Measurements from ENCODE around the gene AGPAT3. TPM values are rescaled to one million over a fixed set of nuclear protein-coding genes. Genes with fewer than 3 reads are reported as not detected.
"Not testable (repeated sequence)": the region's sequence is repeated elsewhere in the genome, so short reads cannot be mapped to it uniquely, and the experiment has no call there.

The AGPAT3 gene
- total RNA-seq, 1 donor from 2014 or later, result 51.5 TPM

GRCh38 chr21:43879348-43880110 is 14.5 kb downstream of the AGPAT3 start:
- DNase-seq (ENCODE audit: low spot score), result no peak
- intact Hi-C loops (cut with DNase I), result no loop called here

GRCh38 chr21:43880111-43880985 is 15.3 kb downstream of the AGPAT3 start:
- DNase-seq (ENCODE audit: low spot score), result no peak
- intact Hi-C loops (cut with DNase I), result no loop called here

GRCh38 chr21:43881283-43881682 is 16.3 kb downstream of the AGPAT3 start:
- DNase-seq (ENCODE audit: low spot score), result no peak
- intact Hi-C loops (cut with DNase I), result no loop called here

- no peak for DNase-seq (ENCODE audit: low spot score)
- intact Hi-C loops (cut with DNase I), result no loop called here
Measured at GRCh38 chr21:43881935-43882334, 16.9 kb downstream of the AGPAT3 start.

GRCh38 chr21:43882952-43883545 is 18.0 kb downstream of the AGPAT3 start:
- intact Hi-C loops (cut with DNase I), result no loop called here

GRCh38 chr21:43884012-43884860 is 19.2 kb downstream of the AGPAT3 start:
- no peak for DNase-seq (ENCODE audit: low spot score)
- intact Hi-C loops (cut with DNase I), result no loop called here

More at GRCh38 chr21:43882952-43883545, 18.0 kb downstream of the AGPAT3 start:
- DNase-seq (ENCODE audit: low spot score), result no peak

- intact Hi-C loops (cut with DNase I), result no loop called here
- no peak for DNase-seq (ENCODE audit: low spot score)
Measured at GRCh38 chr21:43884861-43885417, 19.9 kb downstream of the AGPAT3 start.

- DNase-seq (ENCODE audit: low spot score), result no peak
- intact Hi-C loops (cut with DNase I), result no loop called here
Measured at GRCh38 chr21:43885721-43886120, 20.7 kb downstream of the AGPAT3 start.

GRCh38 chr21:43886565-43886964 is 21.5 kb downstream of the AGPAT3 start:
- intact Hi-C loops (cut with DNase I), result no loop called here
- DNase-seq (ENCODE audit: low spot score), result no peak

GRCh38 chr21:43889069-43889468 is 24.0 kb downstream of the AGPAT3 start:
- DNase-seq (ENCODE audit: low spot score), result no peak
- intact Hi-C loops (cut with DNase I), result no loop called here

- no peak for DNase-seq (ENCODE audit: low spot score)
- intact Hi-C loops (cut with DNase I), result no loop called here
Measured at GRCh38 chr21:43890042-43890441, 25.0 kb downstream of the AGPAT3 start.

GRCh38 chr21:43892334-43892733 is 27.3 kb downstream of the AGPAT3 start:
- no peak for DNase-seq (ENCODE audit: low spot score)
- intact Hi-C loops (cut with DNase I), result no loop called here

- DNase-seq (ENCODE audit: low spot score), result no peak
- intact Hi-C loops (cut with DNase I), result no loop called here
Measured at GRCh38 chr21:43892984-43893535, 28.0 kb downstream of the AGPAT3 start.

- intact Hi-C loops (cut with DNase I), result no loop called here
- no peak for DNase-seq (ENCODE audit: low spot score)
Measured at GRCh38 chr21:43893536-43894205, 28.6 kb downstream of the AGPAT3 start.

- intact Hi-C loops (cut with DNase I), result no loop called here
- DNase-seq (ENCODE audit: low spot score), result no peak
Measured at GRCh38 chr21:43894206-43894577, 29.2 kb downstream of the AGPAT3 start.

GRCh38 chr21:43895196-43895595 is 30.2 kb downstream of the AGPAT3 start:
- intact Hi-C loops (cut with DNase I), result no loop called here

GRCh38 chr21:43896696-43897299 is 31.8 kb downstream of the AGPAT3 start:
- intact Hi-C loops (cut with DNase I); DNase-seq (ENCODE audit: low spot score): not testable (repeated sequence)

More at GRCh38 chr21:43895196-43895595, 30.2 kb downstream of the AGPAT3 start:
- no peak for DNase-seq (ENCODE audit: low spot score)
